B cell (primary cell): ENCODE measurements around the gene SLC26A8. TPM values are rescaled to one million over a fixed set of nuclear protein-coding genes. Genes with fewer than 3 reads are reported as not detected.
"Not testable (repeated sequence)": the region's sequence is repeated elsewhere in the genome, so short reads cannot be mapped to it uniquely, and the experiment has no call there.

ENCODE experiments used
- ATAC-seq: fragments of 200-7000 bp; cut with Tn5 transposase; one replicate; pipeline ENCODE4 v1.10.0; 2021; ENCODE audit warnings: low read depth, mild to moderate bottlenecking, moderate number of reproducible peaks, moderate library complexity
- CTCF ChIA-PET: fragments of 350-600 bp; sonication (Branson Sonifier 250); formaldehyde crosslinking; loops from one replicate; lab custom pipeline; 2021; ENCODE audit warnings: antibody characterized with exemption, inconsistent platforms; lab: Charles Lee
- POLR2A ChIA-PET: fragments of 350-600 bp; sonication (Branson Sonifier 250); formaldehyde crosslinking; loops from one replicate; lab custom pipeline; 2021; ENCODE audit warnings: antibody characterized with exemption; lab: Charles Lee
- DNase-seq: peaks from one replicate; pipeline ENCODE4 v3.0.0; 2013
- H2AFZ ChIP-seq: 2 replicates; pipeline ENCODE4 v1.6.1; 2012; ENCODE audit warnings: mild to moderate bottlenecking, low read depth, low read length; ENCODE audit not compliant: insufficient read depth, poor library complexity, severe bottlenecking
- H3K27ac ChIP-seq, 2 donors: 1 replicate in 1 of 2; 2 replicates in 1 of 2; pipeline ENCODE4 v1.5.1; 2012 to 2013; ENCODE audit warnings: low read length in 2 of 2, mild to moderate bottlenecking in 2 of 2, moderate library complexity in 1 of 2
- H3K27me3 ChIP-seq, 4 experiments: fragments of 200-600 bp in 1 of 4; sonication (generic) in 1 of 4; replicated peaks in 1 of 4; 1 replicate in 2 of 4; 2 replicates in 2 of 4; pipeline versions ENCODE4 v1.6.1 to v1.7.0; 2013 to 2016; ENCODE audit warnings: low read length in 3 of 4, mild to moderate bottlenecking in 2 of 4, mixed read lengths in 1 of 4, moderate library complexity in 1 of 4; ENCODE audit not compliant: insufficient read depth in 4 of 4, control insufficient read depth in 3 of 4; ENCODE audit errors: control extremely low read depth in 1 of 4
- H3K36me3 ChIP-seq, 2 experiments: replicated peaks in 1 of 2; 1 replicate in 1 of 2; 2 replicates in 1 of 2; pipeline versions ENCODE4 v1.6.1 to v1.7.1; 2013; ENCODE audit warnings: low read length in 1 of 2; ENCODE audit not compliant: insufficient read depth in 2 of 2, control insufficient read depth in 1 of 2; ENCODE audit errors: control extremely low read depth in 1 of 2, extremely low read depth in 1 of 2
- H3K4me1 ChIP-seq, 2 donors: fragments of 200-600 bp in 1 of 2; sonication (generic) in 1 of 2; 1 replicate in 1 of 2; 2 replicates in 1 of 2; pipeline versions ENCODE4 v1.5.1 to v1.6.1; 2013 to 2017; ENCODE audit warnings: low read length in 2 of 2; ENCODE audit not compliant: control insufficient read depth in 2 of 2, insufficient read depth in 2 of 2
- H3K4me2 ChIP-seq: replicated peaks from 2 replicates; pipeline ENCODE3; 2012; ENCODE audit warnings: mild to moderate bottlenecking, low read depth, low read length; ENCODE audit not compliant: poor library complexity, severe bottlenecking
- H3K4me3 ChIP-seq, 5 experiments: fragments of 200-600 bp in 1 of 5; sonication (generic) in 1 of 5; 1 replicate in 3 of 5; 2 replicates in 2 of 5; pipeline versions ENCODE4 v1.5.1 to v1.7.0; 2011 to 2016; ENCODE audit warnings: low read length in 4 of 5, mild to moderate bottlenecking in 4 of 5, low read depth in 2 of 5, control low read depth in 1 of 5, moderate library complexity in 1 of 5; ENCODE audit not compliant: insufficient read depth in 1 of 5; ENCODE audit errors: control extremely low read depth in 1 of 5, extremely low read depth in 1 of 5
- H3K79me2 ChIP-seq: fragments of 200-600 bp; sonication (generic); one replicate; pipeline ENCODE4 v1.6.0; 2016; ENCODE audit warnings: low read length; ENCODE audit not compliant: control insufficient read depth, insufficient read depth
- H3K9ac ChIP-seq: fragments of 200-600 bp; sonication (generic); 2 replicates; pipeline ENCODE4 v1.6.1; 2017; ENCODE audit warnings: mild to moderate bottlenecking, low read length, moderate library complexity
- H3K9me3 ChIP-seq, 3 donors: one replicate each; pipeline versions ENCODE4 v1.6.1 to v1.7.1; 2013; ENCODE audit warnings: low read length in 2 of 3; ENCODE audit not compliant: control insufficient read depth in 2 of 3, insufficient read depth in 1 of 3; ENCODE audit errors: control extremely low read depth in 1 of 3
- H4K20me1 ChIP-seq: 2 replicates; pipeline ENCODE4 v1.6.0; 2012; ENCODE audit warnings: mild to moderate bottlenecking, low read length; ENCODE audit not compliant: insufficient read depth, control insufficient read depth, poor library complexity, severe bottlenecking
- H3K27ac Mint-ChIP-seq: one replicate; pipeline ENCODE4 v1.8.0; 2021; ENCODE audit warnings: mixed read lengths
- H3K27me3 Mint-ChIP-seq: one replicate; pipeline ENCODE4 v1.8.0; 2021; ENCODE audit warnings: mixed read lengths
- H3K4me1 Mint-ChIP-seq: one replicate; pipeline ENCODE4 v1.8.0; 2021; ENCODE audit warnings: mixed read lengths
- H3K4me3 Mint-ChIP-seq: one replicate; pipeline ENCODE4 v1.8.0; 2021; ENCODE audit warnings: mixed read lengths
- H3K9me3 Mint-ChIP-seq: one replicate; pipeline ENCODE4 v1.8.0; 2022; ENCODE audit warnings: mixed read lengths; ENCODE audit not compliant: insufficient read depth
- EZH2 ChIP-seq: IDR thresholded peaks from 2 replicates; pipeline ENCODE4 v1.6.1; 2012; ENCODE audit warnings: borderline replicate concordance, low read depth, mild to moderate bottlenecking, moderate library complexity, low read length; ENCODE audit not compliant: insufficient read depth, poor library complexity, severe bottlenecking
- WGBS: methylation state at CpG from one replicate; pipeline ENCODE4 v1.1.5; 2013; ENCODE audit warnings: missing lambda C conversion rate; ENCODE audit not compliant: insufficient coverage; 5-methylcytosine and 5-hydroxymethylcytosine counted together
- intact Hi-C: fragments of 100-400 bp; cut with micrococcal nuclease; formaldehyde crosslinking; loops from one replicate; pipeline ENCODE4 v1.10.0; 2022
- polyA plus RNA-seq: library from polyadenylated mRNA; depleted of rRNA; stranded (reverse); fragments of >200 nt; gene quantifications from 2 replicates; pipeline ENCODE4 v1.2.3, GENCODE V29; 2012
- total RNA-seq, 2 donors: library from RNA; stranded (reverse); fragments of 120-200 nt in 1 of 2; gene quantifications; 1 replicate in 1 of 2; 2 replicates in 1 of 2; pipeline versions ENCODE4 v1.2.3 to v1.2.4, GENCODE V29; 2013 to 2022
- TF ChIP-seq, protein P1 (sequence below): fragments of 200-600 bp; IDR thresholded peaks from one replicate; pipeline ENCODE4 v1.8.0; 2022; ENCODE audit warnings: antibody characterized with exemption, mild to moderate bottlenecking

Gene SLC26A8
- total and polyA plus RNA-seq, 2 donors (not counting 1 experiment from before 2014, with no cell fraction given): 0.01 TPM; not detected in 1

DNA sequence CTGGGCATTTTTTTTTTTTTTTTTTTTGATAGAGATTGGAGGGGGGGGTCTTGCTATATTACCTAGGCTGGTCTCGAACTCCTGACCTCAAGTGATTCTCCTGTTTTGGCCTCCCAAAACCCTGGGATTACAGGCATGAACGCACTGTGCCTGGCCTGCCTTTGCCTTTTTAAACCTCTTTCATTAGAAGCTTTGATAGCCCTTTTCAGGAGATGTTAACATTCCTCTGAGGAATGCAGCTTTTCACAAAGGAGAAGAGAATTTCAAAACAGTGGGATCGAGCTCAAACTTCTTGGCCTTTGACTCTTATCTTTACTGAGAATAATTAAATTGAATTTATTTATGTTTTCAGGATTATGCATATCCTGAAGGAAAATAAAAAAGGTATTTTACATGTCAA lies 31.3 kb downstream of the SLC26A8 start:
- intact Hi-C loops: no loop called here
- no peak for ATAC-seq
- POLR2A ChIA-PET: no interaction called here
- TF ChIP-seq, protein P1, sequence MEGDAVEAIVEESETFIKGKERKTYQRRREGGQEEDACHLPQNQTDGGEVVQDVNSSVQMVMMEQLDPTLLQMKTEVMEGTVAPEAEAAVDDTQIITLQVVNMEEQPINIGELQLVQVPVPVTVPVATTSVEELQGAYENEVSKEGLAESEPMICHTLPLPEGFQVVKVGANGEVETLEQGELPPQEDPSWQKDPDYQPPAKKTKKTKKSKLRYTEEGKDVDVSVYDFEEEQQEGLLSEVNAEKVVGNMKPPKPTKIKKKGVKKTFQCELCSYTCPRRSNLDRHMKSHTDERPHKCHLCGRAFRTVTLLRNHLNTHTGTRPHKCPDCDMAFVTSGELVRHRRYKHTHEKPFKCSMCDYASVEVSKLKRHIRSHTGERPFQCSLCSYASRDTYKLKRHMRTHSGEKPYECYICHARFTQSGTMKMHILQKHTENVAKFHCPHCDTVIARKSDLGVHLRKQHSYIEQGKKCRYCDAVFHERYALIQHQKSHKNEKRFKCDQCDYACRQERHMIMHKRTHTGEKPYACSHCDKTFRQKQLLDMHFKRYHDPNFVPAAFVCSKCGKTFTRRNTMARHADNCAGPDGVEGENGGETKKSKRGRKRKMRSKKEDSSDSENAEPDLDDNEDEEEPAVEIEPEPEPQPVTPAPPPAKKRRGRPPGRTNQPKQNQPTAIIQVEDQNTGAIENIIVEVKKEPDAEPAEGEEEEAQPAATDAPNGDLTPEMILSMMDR: no peak
- no peak for TF ChIP-seq EZH2
- DNase-seq: no peak
- peaks cover 15% of the 10 kb centered on the region for H3K27me3 Mint-ChIP-seq
- CTCF ChIA-PET: no interaction called here
- no peak overlapping the region for H2AFZ ChIP-seq
- no peaks in the 10 kb centered on the region for H3K27me3 ChIP-seq
- WGBS: 100% methylated on average over 1 of the region's 3 CpGs
- no peak overlapping the region for H3K4me3 Mint-ChIP-seq
- no peaks in the 10 kb centered on the region for H3K9me3 Mint-ChIP-seq
- H3K27ac ChIP-seq: no peak overlapping the region
- H3K27ac Mint-ChIP-seq: no peak overlapping the region
- H3K79me2 ChIP-seq: no peaks in the 10 kb centered on the region
- H3K9me3 ChIP-seq: peaks cover 0 to 2% (median 0%) of the 10 kb centered on the region in 3 donors
- no peaks in the 10 kb centered on the region for H4K20me1 ChIP-seq
- no peaks in the 10 kb centered on the region for H3K4me1 Mint-ChIP-seq
- no peak overlapping the region for H3K4me2 ChIP-seq
- no peak overlapping the region for H3K9ac ChIP-seq
- no peak overlapping the region for H3K4me3 ChIP-seq
- no peaks in the 10 kb centered on the region for H3K4me1 ChIP-seq
- no peaks in the 10 kb centered on the region for H3K36me3 ChIP-seq

DNA sequence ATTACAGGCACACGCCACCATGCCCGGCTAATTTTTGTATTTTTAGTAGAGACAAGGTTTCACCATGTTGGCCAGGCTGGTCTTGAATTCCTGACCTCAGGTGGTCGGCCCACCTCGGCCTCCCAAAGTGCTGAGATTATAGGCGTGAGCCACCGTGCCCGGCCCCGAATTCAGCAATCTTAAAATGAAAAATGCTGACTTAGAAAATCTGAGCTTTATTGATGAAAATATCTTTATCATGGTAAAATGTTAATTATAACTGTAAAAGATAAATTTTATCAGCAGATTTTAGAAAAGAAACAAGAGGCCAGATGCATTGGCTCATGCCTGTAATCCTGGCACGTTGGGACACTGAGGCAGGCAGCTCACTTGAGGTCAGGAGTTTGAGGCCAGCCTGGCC lies 36.4 kb downstream of the SLC26A8 start:
- H3K4me3 Mint-ChIP-seq, DNase-seq, H3K9ac ChIP-seq, H3K4me2 ChIP-seq, H3K4me1 ChIP-seq, H3K79me2 ChIP-seq, CTCF ChIA-PET, POLR2A ChIA-PET, H3K4me1 Mint-ChIP-seq, intact Hi-C loops, H3K36me3 ChIP-seq, H3K9me3 Mint-ChIP-seq, ATAC-seq, H3K9me3 ChIP-seq, H3K4me3 ChIP-seq, H4K20me1 ChIP-seq, H2AFZ ChIP-seq, H3K27ac ChIP-seq, H3K27ac Mint-ChIP-seq, H3K27me3 ChIP-seq: not testable (repeated sequence)
- H3K27me3 Mint-ChIP-seq: peaks cover 18% of the 10 kb centered on the region
- 98% methylated on average over 5 of the region's 9 CpGs for WGBS
